GM08714 (cell line): ENCODE results near the gene GZF1.

Experiments
- H3K4me3 ChIP-seq: fragments of 200-500 bp; sonication (Bioruptor generic); 2 replicates; pipeline ENCODE4 v1.5.1; 2014; ENCODE audit warnings: mild to moderate bottlenecking, low read length, inconsistent platforms
- ZNF274 ChIP-seq: IDR thresholded peaks from 2 replicates; pipeline ENCODE4 v1.6.1; 2012; ENCODE audit warnings: mild to moderate bottlenecking, low read depth, low read length

Gene GZF1

GRCh38 chr20:23399568-23400241, 37.7 kb downstream of the GZF1 start:
- H3K4me3 ChIP-seq, result no peak overlapping the region
- no peak for TF ChIP-seq ZNF274

GRCh38 chr20:23401051-23401450, 39.1 kb downstream of the GZF1 start:
- H3K4me3 ChIP-seq, result no peak overlapping the region
- TF ChIP-seq ZNF274, result no peak

GRCh38 chr20:23403751-23404150, 41.8 kb downstream of the GZF1 start:
- no peak for TF ChIP-seq ZNF274
- no peak overlapping the region for H3K4me3 ChIP-seq

- no peak for TF ChIP-seq ZNF274
Observed at GRCh38 chr20:23404196-23404595, 42.2 kb downstream of the GZF1 start.

GRCh38 chr20:23406880-23407279, 44.9 kb downstream of the GZF1 start:
- TF ChIP-seq ZNF274, result no peak
- no peak overlapping the region for H3K4me3 ChIP-seq

More at GRCh38 chr20:23404196-23404595, 42.2 kb downstream of the GZF1 start:
- no peak overlapping the region for H3K4me3 ChIP-seq

- no peak overlapping the region for H3K4me3 ChIP-seq
- no peak for TF ChIP-seq ZNF274
Observed at GRCh38 chr20:23407781-23408464, 45.9 kb downstream of the GZF1 start.

- no peak for TF ChIP-seq ZNF274
- H3K4me3 ChIP-seq, result no peak overlapping the region
Observed at GRCh38 chr20:23408957-23409356, 47.0 kb downstream of the GZF1 start.

GRCh38 chr20:23409800-23410199, 47.8 kb downstream of the GZF1 start:
- no peak overlapping the region for H3K4me3 ChIP-seq
- TF ChIP-seq ZNF274, result no peak

GRCh38 chr20:23410916-23411695, 49.1 kb downstream of the GZF1 start:
- no peak overlapping the region for H3K4me3 ChIP-seq
- no peak for TF ChIP-seq ZNF274

GRCh38 chr20:23412026-23412425, 50.0 kb downstream of the GZF1 start:
- TF ChIP-seq ZNF274, result no peak
- H3K4me3 ChIP-seq, result no peak overlapping the region

GRCh38 chr20:23413862-23414422, 52.0 kb downstream of the GZF1 start:
- H3K4me3 ChIP-seq, result no peak overlapping the region
- TF ChIP-seq ZNF274, result no peak

GRCh38 chr20:23414526-23415188, 52.7 kb downstream of the GZF1 start:
- H3K4me3 ChIP-seq, result no peak overlapping the region
- no peak for TF ChIP-seq ZNF274

GRCh38 chr20:23415555-23415954, 53.6 kb downstream of the GZF1 start:
- TF ChIP-seq ZNF274, result no peak
- H3K4me3 ChIP-seq, result no peak overlapping the region
